ENCODE results near the gene MDK.

DNA sequence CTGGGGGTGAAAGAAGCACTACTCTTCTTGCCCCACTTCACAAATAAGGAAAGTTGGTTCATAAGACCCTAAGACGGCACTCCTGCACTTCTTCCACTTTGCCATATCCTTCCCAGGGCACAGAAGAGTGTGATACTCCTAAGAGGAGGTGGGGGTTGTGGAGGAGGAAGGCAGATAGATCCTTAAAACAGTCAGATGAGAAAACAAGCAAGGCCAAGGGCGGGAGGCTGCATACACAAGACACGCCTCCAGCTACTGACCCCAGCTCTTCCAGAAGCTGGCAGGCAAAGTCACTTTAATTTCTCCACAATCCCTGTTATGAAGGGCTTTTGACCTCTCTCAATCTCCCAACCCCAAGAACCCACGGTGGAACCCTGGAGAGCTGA, 11.8 kb downstream of the MDK start:
- TF ChIP-seq POLR2A (IDR thresholded peaks at IDR 0.05; ENCODE audit: low read depth, low read length), result no peak
- no peak for TF ChIP-seq TAF1 (IDR thresholded peaks at IDR 0.05; ENCODE audit: borderline replicate concordance, low read depth, low read length)

Data from GM12892 (cell line).